HG03108 (cell line): ENCODE measurements around the gene ARMC10.
"Not testable (repeated sequence)": the region's sequence is repeated elsewhere in the genome, so short reads cannot be mapped to it uniquely, and the experiment has no call there.

ENCODE experiments used
- ATAC-seq: cut with Tn5 transposase; IDR thresholded peaks from one replicate; pipeline ENCODE4 v1.9.1; 2021; ENCODE audit warnings: moderate library complexity; ENCODE audit not compliant: unreplicated experiment

Gene ARMC10

DNA sequence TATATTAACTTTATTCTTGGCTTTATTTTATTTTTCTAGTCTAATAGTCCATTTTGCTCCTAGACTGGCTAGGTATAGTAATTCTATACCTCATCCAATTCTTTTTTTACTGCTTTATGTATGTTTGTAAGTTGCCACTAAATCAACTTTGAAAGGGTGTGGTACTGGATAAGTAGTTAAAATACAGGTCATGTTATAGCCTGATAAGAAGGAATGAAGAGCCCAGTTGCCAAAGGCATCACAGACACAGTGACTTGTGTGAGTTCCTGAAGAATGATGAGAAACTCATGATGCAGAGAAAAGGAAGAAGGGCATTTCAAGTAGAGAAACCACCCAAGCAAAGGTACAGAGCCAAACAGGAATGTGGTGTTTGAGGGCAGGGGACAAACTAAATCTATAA is 46.7 kb downstream of the ARMC10 start:
- ATAC-seq = no peak

DNA sequence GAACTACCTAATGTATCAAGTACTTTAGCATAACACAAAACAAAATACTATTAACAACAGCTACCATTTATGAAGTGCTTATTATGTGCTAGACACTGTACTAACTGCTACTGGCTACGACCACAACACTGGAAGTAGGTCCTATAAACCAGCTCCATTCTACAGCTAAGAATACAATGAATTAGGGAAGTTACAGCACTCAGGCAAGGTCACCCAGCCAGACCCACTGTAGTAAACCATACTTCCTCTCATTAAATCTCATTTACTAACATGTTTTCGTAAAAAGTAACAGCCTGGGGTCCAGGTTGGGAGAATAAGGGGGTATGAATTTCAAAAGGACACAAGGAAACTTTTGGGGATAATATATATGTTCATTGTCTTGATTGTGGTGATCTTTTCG is 48.6 kb downstream of the ARMC10 start:
- no peak for ATAC-seq

DNA sequence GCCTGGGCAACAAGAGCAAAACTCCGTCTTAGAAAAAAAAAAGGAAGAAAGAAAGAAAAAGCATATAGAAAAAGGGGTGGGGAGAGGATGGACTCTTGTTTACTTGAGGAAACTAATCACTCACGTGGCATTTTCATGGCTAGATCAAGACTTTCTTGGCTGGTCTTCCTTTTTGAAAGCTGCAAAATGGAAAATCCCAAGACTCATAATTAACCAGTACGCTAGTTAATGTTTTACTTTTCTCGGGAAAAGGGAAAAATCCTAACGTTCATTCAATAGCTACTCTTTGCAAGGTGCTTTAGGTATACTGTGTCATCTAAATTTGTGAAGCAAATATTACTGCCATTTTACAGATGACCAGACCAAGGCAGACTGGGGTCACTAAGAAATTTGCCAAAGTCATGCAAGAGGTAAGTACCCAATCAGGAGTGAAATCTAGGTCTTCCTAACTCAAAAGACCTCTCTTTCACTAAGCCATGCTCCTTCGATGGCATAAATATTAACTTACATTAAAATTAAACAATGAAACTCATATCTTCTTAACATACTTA is 49.6 kb downstream of the ARMC10 start:
- no peak for ATAC-seq

DNA sequence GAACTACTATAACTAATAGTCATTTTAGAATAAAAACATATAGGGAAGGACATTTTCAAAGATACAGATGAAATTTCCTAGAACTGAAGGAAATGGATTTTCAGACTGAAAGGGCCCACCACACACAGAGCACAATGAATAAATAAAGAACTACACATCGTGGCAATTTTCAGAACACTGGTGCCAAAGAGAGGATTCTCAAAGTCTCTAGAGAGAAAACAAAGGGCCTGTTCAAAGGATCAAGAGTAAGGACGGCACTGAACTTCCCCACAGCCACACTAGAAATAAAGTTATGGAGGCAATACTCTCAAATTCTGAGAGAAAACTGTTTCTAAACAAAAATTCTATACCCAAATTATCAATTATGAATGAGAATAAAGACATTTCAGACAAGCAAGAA is 52.1 kb downstream of the ARMC10 start:
- no peak for ATAC-seq

DNA sequence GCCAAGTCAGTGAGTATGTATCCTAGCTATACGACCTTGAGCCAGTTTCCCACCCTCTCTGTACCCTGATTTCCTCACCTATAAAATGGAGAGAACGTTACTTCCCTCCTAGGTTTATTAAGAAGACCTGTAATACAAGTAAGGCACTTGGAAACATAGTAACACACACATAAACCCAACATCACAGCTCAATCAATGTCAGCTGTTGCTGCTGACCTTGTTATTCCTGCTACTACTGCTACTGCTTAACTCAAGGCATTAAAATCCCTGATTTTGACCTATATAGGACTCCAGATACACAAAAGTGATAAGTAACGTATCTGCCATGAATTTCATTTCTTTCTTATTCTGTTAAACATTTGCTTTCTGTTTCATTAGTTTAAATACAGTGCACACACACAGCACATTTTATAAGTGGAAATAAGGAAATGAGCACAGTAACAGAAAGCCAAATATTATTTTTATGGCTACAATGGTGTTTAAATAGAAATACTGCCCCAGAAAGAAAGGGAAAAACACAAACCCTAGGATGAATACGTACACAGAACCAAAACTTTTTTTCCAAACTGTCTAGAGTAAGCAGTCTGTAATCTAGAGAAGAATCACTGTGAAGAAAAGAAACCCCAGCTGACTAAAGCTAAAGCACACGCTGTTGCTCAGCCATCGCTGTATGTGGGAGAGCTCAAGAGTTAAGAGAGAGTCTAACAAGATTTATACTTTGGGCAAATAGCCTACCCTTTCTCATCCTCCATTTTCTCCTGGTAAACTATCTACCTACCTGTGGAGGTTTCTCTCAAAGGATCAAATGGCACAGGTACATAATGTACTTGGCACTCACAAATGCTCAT is 55.0 kb downstream of the ARMC10 start:
- no peak for ATAC-seq

DNA sequence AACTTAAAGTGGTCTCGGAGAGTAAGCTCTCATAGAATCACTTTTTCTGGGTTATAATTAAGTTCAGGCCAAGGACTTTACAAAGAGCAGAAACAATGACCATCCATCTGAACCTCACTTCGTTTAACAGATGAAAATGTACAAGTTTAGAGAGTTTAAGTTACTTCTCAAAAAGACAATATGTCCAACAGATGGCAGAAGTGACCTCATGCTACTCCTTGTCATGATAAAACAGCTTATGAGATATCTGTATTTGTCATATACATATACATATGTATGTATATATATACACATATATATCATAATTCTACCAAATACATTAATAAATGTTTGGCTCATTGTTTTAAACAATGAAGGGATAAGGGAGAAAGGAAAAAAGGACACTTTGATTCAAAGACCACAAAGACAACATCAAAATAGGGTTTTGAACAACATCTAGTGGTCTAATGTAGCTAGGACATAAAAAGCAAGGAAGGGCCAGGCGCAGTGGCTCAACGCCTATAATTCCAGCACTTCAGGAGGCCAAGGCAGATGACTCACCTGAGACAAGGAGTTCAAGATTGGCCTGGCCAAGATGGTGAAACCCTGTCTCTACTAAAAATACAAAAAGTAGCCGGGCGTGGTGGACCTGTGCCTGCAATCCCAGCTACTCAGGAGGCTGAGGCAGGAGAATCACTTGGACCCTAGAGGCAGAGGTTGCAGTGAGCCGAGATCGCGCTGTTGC is 56.1 kb downstream of the ARMC10 start:
- ATAC-seq = no peak

DNA sequence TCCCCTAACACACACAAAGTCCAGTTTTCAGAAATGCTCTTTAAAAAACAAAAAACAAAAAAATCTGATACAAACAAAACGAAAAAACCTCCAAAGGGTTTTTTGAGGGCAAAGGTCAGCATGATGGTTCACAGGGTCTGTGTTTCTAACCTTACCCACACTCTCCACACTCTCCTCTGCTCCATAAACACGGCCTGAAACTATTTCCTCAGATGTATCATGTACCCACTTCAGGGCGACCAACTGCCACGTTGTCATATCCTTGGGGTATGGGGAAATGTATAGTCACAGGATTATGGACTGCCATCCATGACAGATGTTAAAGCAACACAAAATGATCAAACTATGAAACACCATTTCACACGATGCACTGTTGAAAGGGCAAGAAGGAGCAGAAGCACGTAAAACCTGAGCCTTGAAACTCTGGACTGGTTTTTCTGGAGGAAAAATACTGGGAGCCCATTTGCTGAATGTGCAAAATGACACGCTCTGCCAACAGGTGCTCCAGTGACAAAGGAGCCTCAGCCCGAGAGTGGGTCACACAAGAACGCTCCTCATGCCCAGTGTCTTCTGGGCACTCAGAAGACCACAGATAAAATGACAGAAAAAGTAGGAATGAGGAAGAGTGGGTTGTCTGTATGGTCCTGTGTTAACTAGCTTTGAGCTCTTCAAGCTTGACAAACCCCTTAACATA is 58.2 kb downstream of the ARMC10 start:
- ATAC-seq = no peak

DNA sequence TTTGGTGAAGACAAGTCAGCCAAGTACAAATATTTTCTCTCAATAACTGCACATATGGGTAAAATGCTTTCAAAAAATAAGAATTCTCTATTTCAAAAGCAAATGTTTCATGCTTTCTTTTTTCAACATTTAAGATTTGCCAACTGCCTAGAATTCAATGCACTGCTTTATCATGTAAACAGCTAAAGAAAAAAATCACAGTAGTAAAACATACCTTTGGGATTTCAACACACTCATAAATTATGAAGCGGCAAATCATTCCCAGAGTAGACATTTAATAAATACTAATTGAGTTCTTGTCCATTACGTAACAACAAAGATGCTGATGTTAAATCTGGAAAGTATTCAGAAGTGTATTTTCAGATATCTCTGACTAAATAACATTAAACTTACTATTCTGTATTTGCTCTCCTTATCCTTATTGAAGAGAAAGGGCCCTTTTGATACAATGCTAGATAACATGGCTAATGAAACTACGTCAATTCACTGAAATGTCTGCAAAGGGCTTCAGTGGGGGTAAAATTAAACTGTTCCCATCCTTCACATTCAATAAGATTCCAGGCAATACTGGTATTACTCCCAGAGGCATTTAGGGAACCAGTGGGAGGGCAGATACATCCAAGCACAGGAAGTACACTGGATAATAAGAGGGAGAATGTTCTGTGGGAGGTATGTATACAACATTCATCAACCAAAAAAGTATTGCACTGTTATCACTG is 60.1 kb downstream of the ARMC10 start:
- no peak for ATAC-seq

DNA sequence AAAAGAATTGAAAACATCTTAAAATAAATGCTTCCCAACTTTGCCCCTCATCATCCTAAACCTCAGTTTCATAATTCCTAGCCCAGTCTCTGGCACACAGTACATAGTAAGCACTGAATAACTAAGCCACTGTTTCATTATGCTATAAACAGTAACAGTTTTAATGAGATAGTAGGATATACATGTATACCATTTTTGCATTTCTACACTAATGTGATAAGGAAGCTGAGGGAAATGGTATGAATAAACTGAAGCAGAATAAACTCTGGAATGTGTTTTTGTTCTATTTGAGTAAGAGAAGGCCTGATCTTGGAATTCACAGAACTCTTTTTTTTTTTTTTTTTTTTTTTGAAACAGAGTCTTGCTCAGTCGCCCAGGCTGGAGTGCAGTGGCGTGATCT is 65.1 kb downstream of the ARMC10 start:
- no peak for ATAC-seq

DNA sequence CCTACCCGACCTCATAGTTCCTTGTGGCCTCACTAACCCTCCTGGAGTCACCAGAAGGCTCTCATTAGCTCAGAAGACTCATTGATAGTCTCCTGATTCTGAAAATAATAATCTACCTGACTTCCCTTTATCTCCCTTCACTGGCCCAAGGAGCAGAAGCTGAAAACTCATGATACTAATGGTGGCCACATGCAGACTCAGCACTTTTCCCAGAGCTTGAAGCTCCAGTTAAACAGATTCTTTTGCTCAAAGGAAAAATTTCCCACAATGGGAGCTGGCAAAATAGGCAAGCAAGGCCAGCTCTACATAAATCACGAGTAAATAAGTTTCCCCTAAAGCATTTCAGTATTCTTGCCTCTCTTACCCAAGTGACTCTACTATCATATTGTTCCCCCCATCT is 65.7 kb downstream of the ARMC10 start:
- no peak for ATAC-seq

DNA sequence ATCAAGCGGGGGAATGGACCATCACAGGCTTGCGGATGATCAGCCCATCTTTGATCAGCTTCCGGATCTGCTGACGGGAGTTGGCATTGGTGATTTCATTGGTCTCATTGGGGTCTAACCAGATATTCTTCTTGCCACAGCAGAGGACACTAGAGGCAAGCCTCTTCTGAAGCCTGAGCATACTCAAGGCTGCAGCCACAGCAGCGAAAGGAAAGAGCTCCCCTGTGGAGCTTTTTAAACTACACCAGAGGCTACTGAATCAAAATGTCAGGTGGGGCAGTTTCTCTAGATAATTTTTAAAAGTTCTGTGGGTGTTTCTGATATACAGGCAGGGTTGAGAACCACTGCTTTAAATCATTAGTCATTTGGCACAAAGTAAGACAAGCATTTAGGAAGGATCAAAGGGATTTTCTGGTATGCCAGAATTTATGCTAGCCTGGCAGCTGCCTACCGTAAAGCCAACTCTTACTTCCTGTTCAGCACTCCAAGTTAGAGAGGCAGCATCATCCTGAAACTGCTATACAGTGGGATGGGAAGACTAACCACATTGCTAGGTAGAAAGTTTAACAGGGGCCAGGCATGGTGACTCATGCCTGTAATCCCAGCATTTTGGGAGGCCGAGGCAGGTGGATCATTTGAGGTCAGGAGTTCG is 66.9 kb downstream of the ARMC10 start:
- no peak for ATAC-seq

DNA sequence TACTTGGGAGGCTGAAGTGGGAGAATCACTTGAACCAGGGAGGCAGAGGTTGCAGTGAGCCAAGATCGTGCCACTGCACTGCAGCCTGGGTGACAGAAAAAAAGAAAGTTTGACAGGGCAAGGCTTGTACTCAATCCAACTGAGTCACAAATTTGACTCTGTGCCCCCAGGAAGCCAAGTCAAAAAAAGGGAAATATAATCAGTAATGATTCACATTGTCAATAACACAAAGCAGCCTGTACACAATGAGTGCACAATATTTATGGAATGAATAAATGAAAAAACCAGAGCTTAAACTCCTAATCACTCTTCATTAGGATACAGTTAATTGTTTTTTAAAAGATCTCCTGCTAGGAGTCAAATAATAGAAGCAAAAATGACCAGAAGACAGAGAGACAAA is 67.6 kb downstream of the ARMC10 start:
- no peak for ATAC-seq

DNA sequence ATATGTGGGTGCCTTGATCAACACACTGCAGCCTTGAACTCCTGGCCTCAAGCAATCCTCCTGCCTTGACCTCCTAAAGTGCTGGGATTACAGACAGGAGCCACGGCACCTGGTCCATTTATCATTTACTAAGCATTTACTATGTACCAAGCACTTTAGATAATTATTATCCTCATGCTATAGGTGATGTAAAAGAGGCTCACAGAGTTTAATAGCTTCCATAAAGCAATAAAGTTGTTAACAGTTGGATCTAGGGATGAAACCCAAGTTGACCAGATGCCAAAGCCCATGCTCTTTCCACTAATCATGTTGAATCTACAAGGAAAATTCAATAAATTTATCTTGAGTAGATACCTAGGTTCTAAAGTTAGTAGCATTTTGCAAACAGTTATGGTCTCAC is 68.9 kb downstream of the ARMC10 start:
- no peak for ATAC-seq

DNA sequence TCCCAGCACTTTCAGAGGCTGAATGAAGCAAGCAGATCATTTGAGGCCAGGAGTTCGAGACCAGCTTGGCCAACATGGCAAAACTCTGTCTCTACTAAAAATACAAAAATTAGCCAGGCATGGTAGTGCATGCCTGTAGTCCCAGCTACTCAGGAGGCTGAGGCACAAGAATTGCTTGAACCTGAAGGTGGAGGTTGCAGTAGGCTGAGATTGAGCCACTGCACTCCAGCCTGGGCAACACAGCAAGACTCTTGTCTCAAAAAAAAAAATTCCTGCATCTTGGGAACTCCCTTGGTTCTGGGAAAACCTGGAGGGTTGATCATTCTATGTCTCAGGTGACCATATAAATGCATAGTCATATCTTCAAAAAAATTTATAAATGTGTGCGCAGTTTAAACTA is 69.8 kb downstream of the ARMC10 start:
- not testable (repeated sequence) for ATAC-seq

DNA sequence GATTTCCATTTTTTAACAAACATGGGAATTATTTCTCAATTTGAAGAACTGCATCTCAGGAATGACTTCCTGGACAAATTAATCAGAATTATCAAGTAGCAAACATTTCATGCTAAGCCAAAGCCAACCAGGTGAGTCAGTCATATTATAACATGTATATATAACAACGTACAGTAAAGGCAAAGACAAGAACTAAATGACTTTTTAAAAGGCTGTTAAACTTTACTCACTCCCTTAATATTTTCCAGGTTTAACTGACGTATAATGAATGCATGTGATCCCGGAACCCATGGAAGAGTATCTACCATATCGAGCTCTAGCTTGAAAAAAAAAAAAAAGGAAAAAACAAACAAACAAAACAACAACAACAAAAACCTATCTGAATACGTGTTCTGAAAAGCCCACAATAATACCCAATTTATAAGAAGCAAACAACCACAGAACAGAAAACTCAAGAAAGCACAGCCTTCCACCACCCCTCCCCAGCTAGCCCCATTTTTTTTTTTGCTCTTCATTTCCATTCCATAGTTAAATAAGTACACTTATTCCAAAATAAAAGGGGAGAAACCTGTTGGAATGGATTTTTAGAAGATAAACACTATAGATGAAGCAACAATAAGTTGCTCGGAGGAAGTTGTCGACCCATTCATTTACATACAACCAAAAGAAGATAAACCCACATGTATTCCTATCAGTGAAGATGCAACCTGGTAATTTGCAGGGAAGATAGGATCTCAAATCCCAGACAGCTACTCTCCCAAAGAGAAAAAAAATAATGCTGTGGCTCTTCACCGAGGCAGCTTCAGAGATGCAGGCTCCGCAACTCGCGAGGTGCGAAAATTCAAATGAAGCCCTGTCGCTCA is 73.4 kb downstream of the ARMC10 start:
- no peak for ATAC-seq
